OCI-LY1 (cell line): Measurements from ENCODE around the gene CMBL.

ENCODE experiments used
- EZH2 ChIP-seq: fragments of 200-600 bp; sonication (generic), shearing (Covaris generic); IDR thresholded peaks from 2 replicates; pipeline ENCODE4 v1.8.0; 2017; ENCODE audit warnings: borderline replicate concordance, mixed run types, mild to moderate bottlenecking, antibody characterized with exemption, low read length, moderate library complexity, mixed read lengths
- TF ChIP-seq, protein P1 (sequence below): fragments of 200-600 bp; sonication (generic), shearing (Covaris generic); IDR thresholded peaks from 2 replicates; pipeline ENCODE4 v1.5.1; 2017; ENCODE audit warnings: mild to moderate bottlenecking, antibody characterized with exemption, low read length, moderate library complexity, mixed read lengths

DNA sequence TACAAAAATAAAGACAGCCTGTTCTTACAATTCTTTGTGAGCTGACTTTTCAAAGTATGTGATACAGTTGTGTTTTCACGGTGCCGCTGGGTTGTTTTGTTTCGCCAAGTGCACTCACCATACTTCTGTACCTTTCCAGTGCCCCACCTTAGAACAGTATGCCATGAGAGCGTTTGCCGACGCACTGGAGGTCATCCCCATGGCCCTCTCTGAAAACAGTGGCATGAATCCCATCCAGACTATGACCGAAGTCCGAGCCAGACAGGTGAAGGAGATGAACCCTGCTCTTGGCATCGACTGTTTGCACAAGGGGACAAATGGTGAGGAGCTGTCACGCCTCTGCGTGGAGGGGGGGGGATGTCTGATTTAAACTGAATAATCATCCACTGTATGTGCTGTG is 44.7 kb downstream of the CMBL start:
- TF ChIP-seq, protein P1, sequence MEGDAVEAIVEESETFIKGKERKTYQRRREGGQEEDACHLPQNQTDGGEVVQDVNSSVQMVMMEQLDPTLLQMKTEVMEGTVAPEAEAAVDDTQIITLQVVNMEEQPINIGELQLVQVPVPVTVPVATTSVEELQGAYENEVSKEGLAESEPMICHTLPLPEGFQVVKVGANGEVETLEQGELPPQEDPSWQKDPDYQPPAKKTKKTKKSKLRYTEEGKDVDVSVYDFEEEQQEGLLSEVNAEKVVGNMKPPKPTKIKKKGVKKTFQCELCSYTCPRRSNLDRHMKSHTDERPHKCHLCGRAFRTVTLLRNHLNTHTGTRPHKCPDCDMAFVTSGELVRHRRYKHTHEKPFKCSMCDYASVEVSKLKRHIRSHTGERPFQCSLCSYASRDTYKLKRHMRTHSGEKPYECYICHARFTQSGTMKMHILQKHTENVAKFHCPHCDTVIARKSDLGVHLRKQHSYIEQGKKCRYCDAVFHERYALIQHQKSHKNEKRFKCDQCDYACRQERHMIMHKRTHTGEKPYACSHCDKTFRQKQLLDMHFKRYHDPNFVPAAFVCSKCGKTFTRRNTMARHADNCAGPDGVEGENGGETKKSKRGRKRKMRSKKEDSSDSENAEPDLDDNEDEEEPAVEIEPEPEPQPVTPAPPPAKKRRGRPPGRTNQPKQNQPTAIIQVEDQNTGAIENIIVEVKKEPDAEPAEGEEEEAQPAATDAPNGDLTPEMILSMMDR, result no peak
- no peak for TF ChIP-seq EZH2
